ENCODE data around the gene IQCB1. TPM values are rescaled to one million over a fixed set of nuclear protein-coding genes. Genes with fewer than 3 reads are reported as not detected.

Gene IQCB1
- total and polyA plus RNA-seq, 2 experiments from 2014 or later: 28.8 to 39.0 TPM

DNA sequence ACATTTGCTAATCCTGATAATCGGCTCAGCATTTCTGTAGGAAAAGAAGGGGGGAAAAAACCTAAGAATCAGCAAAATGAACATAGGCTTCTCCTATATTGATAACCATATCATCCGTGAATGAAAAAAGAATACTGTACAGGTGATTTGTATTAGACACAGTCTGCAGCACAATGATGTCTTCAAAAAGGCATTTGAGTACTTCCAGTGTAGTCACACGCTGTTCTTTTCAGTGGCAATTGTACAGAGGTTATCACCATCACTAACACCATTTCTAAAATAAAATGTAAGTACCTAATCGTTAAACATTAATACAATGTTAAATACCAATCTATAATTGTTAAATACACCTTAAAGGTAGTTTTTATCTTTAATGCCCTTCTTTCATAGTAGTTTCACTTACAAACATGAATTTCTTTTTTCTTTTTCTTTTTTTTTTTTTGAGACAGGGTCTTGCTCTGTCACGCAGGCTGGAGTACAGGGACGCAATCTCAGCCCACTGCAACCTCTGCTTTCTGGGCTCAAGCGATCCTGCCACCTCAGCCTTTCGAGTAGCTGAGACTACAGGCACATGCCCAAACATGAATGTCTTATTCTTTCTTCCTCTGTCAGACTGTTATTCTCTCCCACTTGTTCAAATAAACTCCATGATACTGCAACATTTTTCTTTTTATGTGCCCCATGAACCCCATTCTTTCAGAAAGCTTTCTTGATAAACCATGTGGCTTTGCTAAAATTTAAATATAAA, 103.7 kb downstream of the IQCB1 start (continued):
- TF ChIP-seq, protein P1, sequence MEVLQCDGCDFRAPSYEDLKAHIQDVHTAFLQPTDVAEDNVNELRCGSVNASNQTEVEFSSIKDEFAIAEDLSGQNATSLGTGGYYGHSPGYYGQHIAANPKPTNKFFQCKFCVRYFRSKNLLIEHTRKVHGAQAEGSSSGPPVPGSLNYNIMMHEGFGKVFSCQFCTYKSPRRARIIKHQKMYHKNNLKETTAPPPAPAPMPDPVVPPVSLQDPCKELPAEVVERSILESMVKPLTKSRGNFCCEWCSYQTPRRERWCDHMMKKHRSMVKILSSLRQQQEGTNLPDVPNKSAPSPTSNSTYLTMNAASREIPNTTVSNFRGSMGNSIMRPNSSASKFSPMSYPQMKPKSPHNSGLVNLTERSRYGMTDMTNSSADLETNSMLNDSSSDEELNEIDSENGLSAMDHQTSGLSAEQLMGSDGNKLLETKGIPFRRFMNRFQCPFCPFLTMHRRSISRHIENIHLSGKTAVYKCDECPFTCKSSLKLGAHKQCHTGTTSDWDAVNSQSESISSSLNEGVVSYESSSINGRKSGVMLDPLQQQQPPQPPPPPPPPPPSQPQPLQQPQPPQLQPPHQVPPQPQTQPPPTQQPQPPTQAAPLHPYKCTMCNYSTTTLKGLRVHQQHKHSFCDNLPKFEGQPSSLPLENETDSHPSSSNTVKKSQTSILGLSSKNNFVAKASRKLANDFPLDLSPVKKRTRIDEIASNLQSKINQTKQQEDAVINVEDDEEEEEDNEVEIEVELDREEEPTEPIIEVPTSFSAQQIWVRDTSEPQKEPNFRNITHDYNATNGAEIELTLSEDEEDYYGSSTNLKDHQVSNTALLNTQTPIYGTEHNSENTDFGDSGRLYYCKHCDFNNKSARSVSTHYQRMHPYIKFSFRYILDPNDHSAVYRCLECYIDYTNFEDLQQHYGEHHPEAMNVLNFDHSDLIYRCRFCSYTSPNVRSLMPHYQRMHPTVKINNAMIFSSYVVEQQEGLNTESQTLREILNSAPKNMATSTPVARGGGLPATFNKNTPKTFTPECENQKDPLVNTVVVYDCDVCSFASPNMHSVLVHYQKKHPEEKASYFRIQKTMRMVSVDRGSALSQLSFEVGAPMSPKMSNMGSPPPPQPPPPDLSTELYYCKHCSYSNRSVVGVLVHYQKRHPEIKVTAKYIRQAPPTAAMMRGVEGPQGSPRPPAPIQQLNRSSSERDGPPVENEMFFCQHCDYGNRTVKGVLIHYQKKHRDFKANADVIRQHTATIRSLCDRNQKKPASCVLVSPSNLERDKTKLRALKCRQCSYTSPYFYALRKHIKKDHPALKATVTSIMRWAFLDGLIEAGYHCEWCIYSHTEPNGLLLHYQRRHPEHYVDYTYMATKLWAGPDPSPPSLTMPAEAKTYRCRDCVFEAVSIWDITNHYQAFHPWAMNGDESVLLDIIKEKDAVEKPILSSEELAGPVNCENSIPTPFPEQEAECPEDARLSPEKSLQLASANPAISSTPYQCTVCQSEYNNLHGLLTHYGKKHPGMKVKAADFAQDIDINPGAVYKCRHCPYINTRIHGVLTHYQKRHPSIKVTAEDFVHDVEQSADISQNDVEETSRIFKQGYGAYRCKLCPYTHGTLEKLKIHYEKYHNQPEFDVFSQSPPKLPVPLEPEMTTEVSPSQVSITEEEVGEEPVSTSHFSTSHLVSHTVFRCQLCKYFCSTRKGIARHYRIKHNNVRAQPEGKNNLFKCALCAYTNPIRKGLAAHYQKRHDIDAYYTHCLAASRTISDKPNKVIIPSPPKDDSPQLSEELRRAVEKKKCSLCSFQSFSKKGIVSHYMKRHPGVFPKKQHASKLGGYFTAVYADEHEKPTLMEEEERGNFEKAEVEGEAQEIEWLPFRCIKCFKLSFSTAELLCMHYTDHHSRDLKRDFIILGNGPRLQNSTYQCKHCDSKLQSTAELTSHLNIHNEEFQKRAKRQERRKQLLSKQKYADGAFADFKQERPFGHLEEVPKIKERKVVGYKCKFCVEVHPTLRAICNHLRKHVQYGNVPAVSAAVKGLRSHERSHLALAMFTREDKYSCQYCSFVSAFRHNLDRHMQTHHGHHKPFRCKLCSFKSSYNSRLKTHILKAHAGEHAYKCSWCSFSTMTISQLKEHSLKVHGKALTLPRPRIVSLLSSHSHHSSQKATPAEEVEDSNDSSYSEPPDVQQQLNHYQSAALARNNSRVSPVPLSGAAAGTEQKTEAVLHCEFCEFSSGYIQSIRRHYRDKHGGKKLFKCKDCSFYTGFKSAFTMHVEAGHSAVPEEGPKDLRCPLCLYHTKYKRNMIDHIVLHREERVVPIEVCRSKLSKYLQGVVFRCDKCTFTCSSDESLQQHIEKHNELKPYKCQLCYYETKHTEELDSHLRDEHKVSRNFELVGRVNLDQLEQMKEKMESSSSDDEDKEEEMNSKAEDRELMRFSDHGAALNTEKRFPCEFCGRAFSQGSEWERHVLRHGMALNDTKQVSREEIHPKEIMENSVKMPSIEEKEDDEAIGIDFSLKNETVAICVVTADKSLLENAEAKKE (CRISPR knock-in tag; IDR thresholded peaks at IDR 0.05): no peak
- TF ChIP-seq EZH2 (IDR thresholded peaks at IDR 0.05; ENCODE audit: low read depth, unreplicated experiment): no peak
- no peak for TF ChIP-seq POLR2AphosphoS5 (IDR thresholded peaks at IDR 0.05; ENCODE audit: low read depth)
- TF ChIP-seq, protein P2, sequence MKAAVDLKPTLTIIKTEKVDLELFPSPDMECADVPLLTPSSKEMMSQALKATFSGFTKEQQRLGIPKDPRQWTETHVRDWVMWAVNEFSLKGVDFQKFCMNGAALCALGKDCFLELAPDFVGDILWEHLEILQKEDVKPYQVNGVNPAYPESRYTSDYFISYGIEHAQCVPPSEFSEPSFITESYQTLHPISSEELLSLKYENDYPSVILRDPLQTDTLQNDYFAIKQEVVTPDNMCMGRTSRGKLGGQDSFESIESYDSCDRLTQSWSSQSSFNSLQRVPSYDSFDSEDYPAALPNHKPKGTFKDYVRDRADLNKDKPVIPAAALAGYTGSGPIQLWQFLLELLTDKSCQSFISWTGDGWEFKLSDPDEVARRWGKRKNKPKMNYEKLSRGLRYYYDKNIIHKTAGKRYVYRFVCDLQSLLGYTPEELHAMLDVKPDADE (IDR thresholded peaks at IDR 0.05): no peak
- TF ChIP-seq NANOG (IDR thresholded peaks at IDR 0.05; ENCODE audit: borderline replicate concordance): no peak

- no peak overlapping the region for H3K4me3 Mint-ChIP-seq
- Histone ChIP-seq H3K4me1 (ENCODE audit: insufficient read depth) (no peaks in the 10 kb centered on the region), H3K4me2 (no peak overlapping the region), H3K36me3 (ENCODE audit: insufficient read depth) (peaks cover 28% of the 10 kb centered on the region; the same call in 1 of the 2 replicates), H3K27me3 (ENCODE audit: insufficient read depth) (no peaks in the 10 kb centered on the region), H3K4me3 (no peak overlapping the region), H3F3A (replicated peaks; ENCODE audit: low read depth) (no peaks in the 10 kb centered on the region), H3K27ac (ENCODE audit: low read depth) (no peak overlapping the region), H2AFZ (no peak overlapping the region), H3K79me2 (replicated peaks; ENCODE audit: insufficient read depth) (no peaks in the 10 kb centered on the region), H4K20me1 (replicated peaks; ENCODE audit: insufficient read depth) (0 out of 2 replicates have a peak, but pooled peaks cover 4% of the 10 kb centered on the region), H3K9me2 (ENCODE audit: insufficient read depth) (no peaks in the 10 kb centered on the region)
- no peak for DNase-seq (ENCODE audit: low spot score)
- peaks cover 49% of the 10 kb centered on the region for H3K36me3 Mint-ChIP-seq (ENCODE audit: low read depth)
- H3K27ac Mint-ChIP-seq: no peak overlapping the region
- no peak for ATAC-seq
- H3K9me3 Mint-ChIP-seq: no peaks in the 10 kb centered on the region
- H3K4me1 Mint-ChIP-seq: no peaks in the 10 kb centered on the region
- H3K27me3 Mint-ChIP-seq (ENCODE audit: insufficient read depth, low read depth, poor library complexity): peaks cover 1% of the 10 kb centered on the region
- TF ChIP-seq, protein P1 (CRISPR knock-in tag; IDR thresholded peaks at IDR 0.05): no peak
- TF ChIP-seq ZNF331 (CRISPR knock-in tag; IDR thresholded peaks at IDR 0.05; ENCODE audit: low read depth) (no peak), CREB1 (CRISPR knock-in tag; IDR thresholded peaks at IDR 0.05; ENCODE audit: low read depth) (no peak), JUNB (IDR thresholded peaks at IDR 0.05; ENCODE audit: unreplicated experiment) (no peak)
Measured at GRCh38 chr3:121724130-121724529, 110.7 kb downstream of the IQCB1 start.
